GM19193 (cell line): Measurements from ENCODE around the gene GALNT18.

ENCODE experiments used
- POLR2A ChIP-seq: IDR thresholded peaks from 4 replicates; pipeline ENCODE4 v1.6.1; 2011; ENCODE audit not compliant: insufficient read depth, insufficient read length; ENCODE audit errors: extremely low read depth

The GALNT18 gene

GRCh38 chr11:11607772-11608171 is 14.0 kb downstream of the GALNT18 start:
- TF ChIP-seq POLR2A, result no peak

GRCh38 chr11:11605821-11606450 is 15.9 kb downstream of the GALNT18 start:
- TF ChIP-seq POLR2A, result no peak

DNA sequence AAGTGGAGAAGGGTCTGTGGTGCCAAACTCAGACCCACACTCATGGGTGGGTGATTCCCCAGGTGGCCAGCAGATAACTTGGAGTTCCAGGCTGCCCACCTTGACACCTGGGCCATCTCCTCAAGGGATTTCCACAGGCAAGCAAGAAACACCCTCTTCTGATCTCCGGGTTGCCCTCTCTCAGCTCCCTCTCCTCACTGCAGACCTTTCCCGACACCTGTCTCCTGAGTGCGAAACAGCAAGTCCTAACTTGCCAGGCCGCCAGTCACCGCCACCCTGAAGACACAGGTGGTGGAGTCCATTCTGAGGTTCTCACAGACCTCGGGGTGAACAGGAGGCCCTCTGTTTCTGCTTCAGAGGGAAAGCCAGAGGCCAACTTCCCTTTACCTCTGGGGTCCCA is 16.6 kb downstream of the GALNT18 start:
- no peak for TF ChIP-seq POLR2A

DNA sequence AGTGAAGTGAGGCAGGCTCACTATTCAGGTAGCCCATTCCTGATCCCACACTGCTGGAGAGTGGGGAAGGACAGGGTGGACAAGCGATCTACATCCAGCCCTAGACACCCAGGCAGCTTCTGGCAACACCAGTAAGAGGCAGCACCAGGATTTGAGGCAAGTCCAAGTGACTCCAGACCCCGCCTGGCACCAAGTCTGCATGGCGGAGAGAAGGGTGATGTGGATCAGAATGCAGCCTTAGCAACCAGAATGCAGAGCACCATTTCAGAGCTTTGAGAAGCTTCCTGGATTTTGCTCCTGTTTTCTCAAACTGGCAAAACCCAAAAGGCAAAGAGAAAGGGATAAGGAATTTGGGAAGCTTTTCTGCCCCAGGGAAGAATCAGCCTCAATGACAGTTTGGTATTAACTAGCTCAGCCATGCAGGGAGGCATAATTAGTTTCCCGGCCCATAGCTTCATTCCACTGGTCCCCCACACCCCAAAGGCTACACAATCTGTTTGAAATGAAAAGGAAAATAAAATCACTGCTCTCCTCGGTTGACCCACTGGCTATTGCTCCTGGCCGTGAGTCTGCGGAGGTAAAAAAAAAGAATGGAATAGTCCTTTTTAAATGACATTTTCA is 17.3 kb downstream of the GALNT18 start:
- no peak for TF ChIP-seq POLR2A

DNA sequence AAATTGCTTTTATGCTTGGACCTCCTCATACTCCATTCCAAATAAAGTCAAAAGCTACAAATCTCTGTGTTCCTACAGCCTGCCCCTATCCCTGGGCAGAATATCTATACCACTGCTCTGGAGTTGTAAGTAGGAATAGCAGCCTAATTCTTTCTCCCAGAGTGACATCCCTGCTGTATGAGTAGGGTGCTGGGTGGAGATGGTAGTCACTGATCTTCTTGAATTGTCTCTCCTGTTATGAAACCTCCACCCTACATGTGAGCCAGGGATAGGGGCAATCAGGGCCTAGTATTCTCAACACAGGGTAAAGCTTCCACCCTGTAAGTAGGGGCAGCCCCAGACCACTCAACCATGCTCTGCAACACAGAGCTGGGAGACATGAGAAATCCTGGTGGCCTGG is 19.8 kb downstream of the GALNT18 start:
- no peak for TF ChIP-seq POLR2A

DNA sequence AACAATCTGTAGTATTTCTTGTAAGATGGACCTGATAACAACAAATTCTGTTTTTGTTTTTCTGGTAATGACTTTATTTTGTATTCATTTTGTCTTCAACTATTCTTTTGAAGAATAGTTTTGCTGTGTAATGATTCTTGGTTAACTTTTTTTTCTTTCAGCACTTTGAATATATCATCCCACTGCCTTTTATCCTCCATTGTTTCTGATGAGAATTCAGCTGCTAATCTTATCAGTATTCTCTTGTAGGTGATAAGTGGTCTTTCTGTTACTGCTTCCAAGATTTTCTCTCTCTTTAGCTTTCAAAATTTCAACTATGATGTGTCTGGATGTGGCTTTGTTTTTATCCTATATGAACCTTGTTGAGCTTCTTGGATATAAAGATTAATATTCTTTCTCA is 21.5 kb downstream of the GALNT18 start:
- TF ChIP-seq POLR2A, result no peak

DNA sequence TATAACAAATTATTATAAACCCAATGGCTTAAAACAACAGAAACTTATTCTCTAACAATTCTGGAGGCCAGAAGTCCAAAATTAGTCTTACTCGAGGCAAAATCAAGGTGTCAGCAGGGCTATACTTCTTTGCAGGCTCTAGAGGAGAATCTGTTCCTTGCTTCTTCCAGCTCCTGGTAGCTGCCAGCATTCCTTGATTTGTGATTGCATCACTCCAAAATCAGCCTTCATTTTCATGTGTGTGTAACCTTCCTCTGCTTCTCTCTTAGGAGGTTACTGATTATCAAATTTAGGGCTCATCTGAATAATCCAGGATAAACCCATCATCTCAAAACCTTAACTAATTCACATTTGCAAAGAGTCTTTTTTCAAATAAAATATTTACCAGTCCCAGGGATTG is 23.6 kb downstream of the GALNT18 start:
- no peak for TF ChIP-seq POLR2A

- TF ChIP-seq POLR2A, result no peak
Measured at GRCh38 chr11:11594162-11594561, 27.6 kb downstream of the GALNT18 start.

DNA sequence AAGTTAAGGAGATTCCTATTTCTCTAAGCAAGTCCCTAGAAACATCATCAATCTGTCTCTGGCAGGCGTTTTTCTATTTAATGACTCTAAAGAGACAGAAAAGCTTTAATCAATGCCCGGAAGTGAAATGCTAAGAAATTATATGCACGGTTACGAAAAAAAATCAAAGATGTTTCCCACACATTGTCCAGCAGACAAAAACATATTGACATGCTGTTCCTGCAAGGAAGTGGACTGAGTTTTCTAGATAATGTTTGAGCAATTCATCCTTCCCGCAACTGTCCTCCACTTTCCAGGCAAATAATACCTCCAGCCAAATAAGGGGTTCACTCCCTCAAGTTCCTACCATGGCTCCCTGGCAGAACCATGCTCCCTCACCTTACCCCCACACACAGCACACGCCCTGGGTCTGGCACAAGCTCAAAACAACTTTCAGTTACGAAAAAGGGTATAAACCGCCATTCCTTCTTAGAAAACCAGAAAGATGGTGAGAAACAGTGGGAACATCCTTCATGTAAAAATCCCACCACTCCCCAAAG is 29.6 kb downstream of the GALNT18 start:
- TF ChIP-seq POLR2A, result no peak

GRCh38 chr11:11589437-11589836 is 32.4 kb downstream of the GALNT18 start:
- TF ChIP-seq POLR2A, result no peak

GRCh38 chr11:11588891-11589290 is 32.9 kb downstream of the GALNT18 start:
- TF ChIP-seq POLR2A, result no peak

DNA sequence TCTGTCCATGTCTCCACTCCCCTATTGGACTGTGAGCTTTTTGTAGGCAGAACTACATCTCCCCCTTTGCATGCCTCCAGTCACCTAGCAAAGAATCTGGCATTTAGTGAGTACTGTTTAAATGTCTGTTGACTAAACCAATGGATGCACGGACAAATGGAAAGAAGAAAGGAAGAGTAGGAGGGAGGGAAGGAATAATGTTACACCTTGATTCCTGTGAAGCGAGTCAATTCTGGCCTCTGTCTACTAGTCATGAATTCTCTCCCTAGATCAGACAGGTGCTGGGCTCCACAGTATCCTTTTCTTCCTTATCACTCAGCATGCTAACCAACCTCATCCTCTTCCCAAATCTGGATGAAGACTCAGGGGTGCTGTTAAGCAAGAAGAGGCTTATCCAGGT is 33.6 kb downstream of the GALNT18 start:
- no peak for TF ChIP-seq POLR2A

GRCh38 chr11:11587122-11587521 is 34.7 kb downstream of the GALNT18 start:
- no peak for TF ChIP-seq POLR2A

GRCh38 chr11:11586465-11586864 is 35.3 kb downstream of the GALNT18 start:
- TF ChIP-seq POLR2A, result no peak

DNA sequence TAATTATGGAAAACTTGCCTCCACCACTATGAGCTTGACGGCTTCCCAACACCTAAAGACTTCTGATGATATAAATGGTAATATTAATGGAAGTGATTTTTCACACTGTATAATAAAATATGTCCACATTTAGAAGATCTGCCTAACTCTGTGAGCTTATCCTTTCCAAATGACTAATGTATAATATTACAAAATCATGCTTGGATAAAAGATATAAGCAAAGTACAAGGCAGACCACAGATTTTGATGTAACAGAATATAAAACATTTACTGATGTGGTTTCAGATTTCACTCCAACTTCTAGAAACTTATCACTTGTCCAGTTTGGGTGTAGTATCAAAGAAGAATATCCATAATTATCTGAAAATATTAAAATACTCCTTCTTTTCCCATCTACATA is 36.9 kb downstream of the GALNT18 start:
- TF ChIP-seq POLR2A, result no peak

GRCh38 chr11:11584530-11584810 is 37.3 kb downstream of the GALNT18 start:
- TF ChIP-seq POLR2A, result no peak
